HG02610 (cell line): ENCODE data around the gene GFRAL.

ENCODE experiments used
- ATAC-seq: cut with Tn5 transposase; IDR thresholded peaks from one replicate; pipeline ENCODE4 v1.9.1; 2021; ENCODE audit warnings: mild to moderate bottlenecking, moderate library complexity; ENCODE audit not compliant: unreplicated experiment

GFRAL gene

GRCh38 chr6:55433446-55434130 is 106.3 kb downstream of the GFRAL start:
- no peak for ATAC-seq

GRCh38 chr6:55437141-55437540 is 109.9 kb downstream of the GFRAL start:
- ATAC-seq: no peak

DNA sequence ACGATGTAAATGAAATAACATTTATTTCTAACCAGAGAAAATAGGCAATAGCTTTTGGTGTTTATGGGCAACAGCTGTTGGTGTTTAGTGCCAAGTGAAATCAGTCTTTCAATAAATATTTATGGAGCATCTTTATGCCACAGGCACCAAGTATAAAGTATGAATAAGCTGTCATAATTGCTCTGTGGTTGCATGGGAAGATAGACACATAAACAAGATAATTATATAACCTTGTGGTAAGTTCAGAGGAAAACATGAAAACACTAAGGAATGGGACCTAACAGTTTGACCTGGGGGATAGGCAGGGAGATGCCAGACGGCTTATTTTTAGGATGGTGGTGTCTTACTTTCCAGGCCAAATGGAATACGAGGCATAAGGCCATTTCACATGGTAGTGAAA is 110.9 kb downstream of the GFRAL start:
- no peak for ATAC-seq

DNA sequence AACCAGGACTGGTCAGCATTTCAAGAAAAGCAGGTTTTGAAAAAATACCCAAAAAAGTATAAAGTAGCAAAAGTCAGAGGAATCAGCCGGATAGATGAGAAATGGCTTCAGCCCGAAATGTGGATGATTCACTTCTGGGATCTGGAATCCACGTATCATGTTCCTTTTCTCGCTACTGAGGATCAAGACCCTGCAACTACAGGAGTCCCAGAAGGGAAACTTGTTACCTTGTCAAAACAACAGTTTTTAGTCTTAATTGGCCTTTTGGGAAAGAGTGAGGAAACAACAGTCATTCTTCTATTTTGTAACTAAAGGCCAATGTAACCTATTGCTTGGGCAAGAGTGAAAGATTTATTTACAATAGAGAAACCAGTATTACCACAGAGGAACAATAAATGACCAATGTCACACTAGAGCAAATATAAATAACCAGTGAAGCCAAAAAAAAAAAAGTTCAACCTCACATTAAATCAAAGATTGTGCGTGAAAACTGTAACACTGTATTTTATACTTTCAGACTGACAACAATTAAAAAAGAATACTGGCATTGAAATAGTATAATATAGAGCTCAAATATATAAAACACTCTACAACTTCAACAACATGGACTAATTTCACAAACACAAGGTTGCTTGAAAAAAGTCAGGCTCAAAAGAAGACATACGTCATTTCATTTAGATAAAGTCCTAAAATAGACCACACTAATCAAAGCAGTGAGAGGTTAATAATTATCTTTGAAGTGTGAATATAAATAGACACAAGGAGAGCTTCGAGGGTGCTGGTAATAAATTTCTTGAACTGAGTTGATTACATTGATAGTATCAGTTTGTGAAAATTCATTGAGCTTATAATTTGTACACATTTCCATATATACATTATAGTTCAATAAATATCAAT is 116.2 kb downstream of the GFRAL start:
- ATAC-seq: no peak

GRCh38 chr6:55445648-55446204 is 118.5 kb downstream of the GFRAL start:
- no peak for ATAC-seq

DNA sequence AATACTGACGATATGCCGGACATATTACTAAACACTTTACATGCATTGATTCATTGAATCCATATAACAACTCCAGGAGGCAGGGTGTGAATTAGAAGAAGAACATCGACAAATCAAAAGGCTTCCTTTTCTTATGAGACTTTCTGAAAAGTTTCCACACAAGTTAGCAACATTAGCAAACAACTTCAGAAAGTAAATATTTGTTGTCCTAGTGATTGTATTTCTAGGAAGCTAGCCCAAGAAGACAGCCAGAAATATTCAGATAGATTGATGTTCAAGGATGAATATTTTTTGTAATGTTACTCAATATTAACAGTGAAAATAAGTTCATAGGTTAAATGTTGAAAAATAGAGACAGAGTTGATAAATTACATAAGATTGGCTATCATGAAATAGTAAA is 120.6 kb downstream of the GFRAL start:
- ATAC-seq: no peak

DNA sequence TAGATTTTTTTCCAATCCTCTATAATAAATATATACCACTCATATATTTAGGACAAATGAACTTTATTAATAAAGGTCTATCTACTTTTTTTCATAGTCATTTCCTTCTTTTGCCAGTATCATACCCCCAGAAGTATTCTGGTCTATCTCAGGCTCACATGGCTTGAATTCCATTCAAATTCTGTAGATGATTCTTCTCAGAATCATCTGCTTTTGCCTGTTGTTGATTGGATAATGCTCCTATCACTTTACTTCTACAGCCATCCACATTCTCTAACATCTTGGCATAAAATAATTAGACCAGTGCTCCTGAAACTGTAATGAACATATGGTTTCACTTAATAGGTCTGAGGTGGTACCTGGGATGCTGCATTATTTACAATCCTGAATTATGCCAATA is 121.2 kb downstream of the GFRAL start:
- no peak for ATAC-seq

GRCh38 chr6:55449225-55449624 is 122.0 kb downstream of the GFRAL start:
- no peak for ATAC-seq

GRCh38 chr6:55450005-55450404 is 122.7 kb downstream of the GFRAL start:
- no peak for ATAC-seq
